NT2/D1 (cell line): ENCODE data around the gene LDLRAD4.

ENCODE experiments used
- SUZ12 ChIP-seq: IDR thresholded peaks from 2 replicates; pipeline ENCODE4 v1.6.1; 2011; ENCODE audit not compliant: insufficient read length, insufficient read depth; ENCODE audit errors: extremely low read depth
- YY1 ChIP-seq: IDR thresholded peaks from 2 replicates; pipeline ENCODE4 v1.6.1; 2011; ENCODE audit not compliant: insufficient read length, insufficient read depth
- ZNF274 ChIP-seq: IDR thresholded peaks from 2 replicates; pipeline ENCODE4 v1.6.1; 2011; ENCODE audit warnings: mild to moderate bottlenecking, low read depth, low read length

DNA sequence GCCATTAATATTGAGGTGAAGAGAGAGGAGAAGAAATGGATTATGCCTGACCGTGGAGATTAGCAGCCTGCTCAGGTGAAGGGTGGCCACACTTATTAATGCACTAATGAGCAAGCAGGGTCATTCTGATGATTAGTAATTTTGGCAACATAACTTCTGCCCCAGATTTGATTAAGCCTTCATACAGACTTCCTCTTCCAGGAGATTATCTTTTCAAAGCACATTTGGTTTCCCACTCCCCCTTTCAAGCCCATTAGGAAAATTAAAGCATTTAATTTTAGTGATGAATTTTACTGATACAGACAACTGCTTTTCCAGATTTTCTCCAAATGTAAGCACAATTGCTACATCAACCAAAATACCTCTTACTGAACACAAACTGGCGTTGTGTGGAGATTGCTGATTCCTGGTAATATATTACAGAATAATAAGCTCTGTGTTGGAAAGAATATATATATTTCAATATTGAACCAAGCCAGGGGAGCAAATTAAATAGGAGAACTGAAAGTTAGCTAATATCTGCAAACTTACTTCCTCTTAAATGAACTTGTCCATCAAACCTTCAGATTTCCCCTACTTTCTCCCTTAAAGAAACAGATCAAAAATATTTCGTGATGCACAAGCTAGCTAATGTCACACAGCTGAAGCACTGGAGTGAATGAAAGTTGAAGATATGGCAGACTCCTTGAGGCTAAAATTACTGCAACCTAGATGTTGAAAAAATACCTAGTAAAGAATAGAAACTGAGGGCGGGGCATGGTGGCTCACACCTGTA, 367.0 kb downstream of the LDLRAD4 start:
- TF ChIP-seq YY1 (no peak), ZNF274 (no peak), SUZ12 (no peak)
